Psoas muscle (tissue), 8 donors: Measurements from ENCODE around the gene PPARG. TPM values are rescaled to one million over a fixed set of nuclear protein-coding genes. Genes with fewer than 3 reads are reported as not detected.

ENCODE experiments used
- ATAC-seq, 4 donors: fragments of 200-7000 bp; cut with Tn5 transposase; one replicate each; pipeline ENCODE4 v1.9.1; 2020; ENCODE audit warnings: moderate library complexity in 3 of 4, mild to moderate bottlenecking in 2 of 4
- DNase-seq, 2 donors: peaks; one replicate each; pipeline ENCODE4 v3.0.0-alpha.2; 2020
- H3K27ac ChIP-seq: fragments of 200-600 bp; one replicate; pipeline ENCODE4 v1.8.0; 2022
- H3K27me3 ChIP-seq, 3 donors: fragments of 200-600 bp in 1 of 3; one replicate each; pipeline versions ENCODE4 v1.6.1 to v1.8.0; 2013 to 2022; ENCODE audit warnings: low read length in 2 of 3, mild to moderate bottlenecking in 2 of 3, moderate library complexity in 1 of 3; ENCODE audit not compliant: insufficient read depth in 3 of 3
- H3K36me3 ChIP-seq, 2 donors: fragments of 200-600 bp in 1 of 2; one replicate each; pipeline versions ENCODE4 v1.6.1 to v1.8.0; 2013 to 2022; ENCODE audit warnings: low read depth in 1 of 2, mild to moderate bottlenecking in 1 of 2, moderate library complexity in 1 of 2; ENCODE audit not compliant: insufficient read depth in 1 of 2
- H3K4me1 ChIP-seq: fragments of 200-600 bp; one replicate; pipeline ENCODE4 v1.8.0; 2022
- H3K4me3 ChIP-seq: fragments of 200-600 bp; one replicate; pipeline ENCODE4 v1.8.0; 2022; ENCODE audit warnings: mild to moderate bottlenecking
- H3K9me3 ChIP-seq: fragments of 200-600 bp; one replicate; pipeline ENCODE4 v1.8.0; 2022
- WGBS, 3 donors: extraction: QIAGEN DNeasy Blood & Tissue Kit; methylation state at CpG; one replicate each; pipeline versions ENCODE4 v1.1.6 to v1.1.7; 2013; 5-methylcytosine and 5-hydroxymethylcytosine counted together
- intact Hi-C, 2 donors: fragments of 100-400 bp; cut with DNase I; formaldehyde crosslinking; loops; one replicate each; pipeline versions ENCODE4 v1.11.0 to v1.14.2; 2022
- polyA plus RNA-seq, 3 donors: library from polyadenylated mRNA; stranded (reverse); fragments of 200-250 nt; gene quantifications; one replicate each; pipeline ENCODE4 v1.2.3, GENCODE V29; 2013
- total RNA-seq, 4 donors: library from RNA; stranded (reverse); fragmentation: NEBNext Ultra II Directional in 2 of 4; extraction: Animal tissue kit (Norgen Biotek cat#: 25700) in 2 of 4; gene quantifications; one replicate each; pipeline versions ENCODE4 v1.2.1 to v1.2.4, GENCODE V29; 2021 to 2023
- TF ChIP-seq, protein P1 (sequence below): fragments of 200-600 bp; IDR thresholded peaks from one replicate; pipeline ENCODE4 v1.8.0; 2022; ENCODE audit warnings: antibody characterized with exemption
- donor health status: healthy with polysubstance abuse.
- donor health status: DM: no; HTN: no; CAD: no; lungs with moderate emphysema.
- donor health status: Bipolar disorder and iron deficiency.
- donor health status: healthy.
- donor health status: DM: yes; HTN: yes; CAD: no.
- donor health status: DM: no; HTN: no; CAD: no.
- donor health status: DM: no; HTN: no; CAD: no.
- donor health status: DM: yes; HTN: yes; CAD: no.

The PPARG gene
- total and polyA plus RNA-seq, 7 donors: 3.1 to 6.8 (median 4.3) TPM

GRCh38 chr3:12370758-12371157 lies 81.9 kb downstream of the PPARG start:
- intact Hi-C loops: no loop called here
- TF ChIP-seq, protein P1, sequence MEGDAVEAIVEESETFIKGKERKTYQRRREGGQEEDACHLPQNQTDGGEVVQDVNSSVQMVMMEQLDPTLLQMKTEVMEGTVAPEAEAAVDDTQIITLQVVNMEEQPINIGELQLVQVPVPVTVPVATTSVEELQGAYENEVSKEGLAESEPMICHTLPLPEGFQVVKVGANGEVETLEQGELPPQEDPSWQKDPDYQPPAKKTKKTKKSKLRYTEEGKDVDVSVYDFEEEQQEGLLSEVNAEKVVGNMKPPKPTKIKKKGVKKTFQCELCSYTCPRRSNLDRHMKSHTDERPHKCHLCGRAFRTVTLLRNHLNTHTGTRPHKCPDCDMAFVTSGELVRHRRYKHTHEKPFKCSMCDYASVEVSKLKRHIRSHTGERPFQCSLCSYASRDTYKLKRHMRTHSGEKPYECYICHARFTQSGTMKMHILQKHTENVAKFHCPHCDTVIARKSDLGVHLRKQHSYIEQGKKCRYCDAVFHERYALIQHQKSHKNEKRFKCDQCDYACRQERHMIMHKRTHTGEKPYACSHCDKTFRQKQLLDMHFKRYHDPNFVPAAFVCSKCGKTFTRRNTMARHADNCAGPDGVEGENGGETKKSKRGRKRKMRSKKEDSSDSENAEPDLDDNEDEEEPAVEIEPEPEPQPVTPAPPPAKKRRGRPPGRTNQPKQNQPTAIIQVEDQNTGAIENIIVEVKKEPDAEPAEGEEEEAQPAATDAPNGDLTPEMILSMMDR: no peak

GRCh38 chr3:12371525-12372140 lies 82.8 kb downstream of the PPARG start:
- Histone ChIP-seq H3K27me3 (peaks cover 0 to 16% (median 0%) of the 10 kb centered on the region in 3 donors), H3K36me3 (no peaks in the 10 kb centered on the region), H3K4me1 (no peaks in the 10 kb centered on the region), H3K4me3 (no peak overlapping the region), H3K9me3 (peaks cover 1% of the 10 kb centered on the region), H3K27ac (no peak overlapping the region)
- ATAC-seq (no peak), DNase-seq (no peak)
- intact Hi-C loops: no loop called here
- TF ChIP-seq, protein P1: no peak
- WGBS, 3 donors: 27 to 38% (median 31%) methylated on average over 6 of the region's 6 CpGs

More at GRCh38 chr3:12370758-12371157, 81.9 kb downstream of the PPARG start:
- ATAC-seq (peak in 1 of 4 donors; percentile 38), DNase-seq (no peak)
- H3K27me3 ChIP-seq: peaks cover 0 to 11% (median 0%) of the 10 kb centered on the region in 3 donors
- peaks cover 8% of the 10 kb centered on the region for H3K9me3 ChIP-seq
- 28 to 60% (median 56%) methylated on average over 2 of the region's 2 CpGs for WGBS, 3 donors
- H3K4me3 ChIP-seq: no peak overlapping the region
- no peak overlapping the region for H3K27ac ChIP-seq
- H3K4me1 ChIP-seq: no peaks in the 10 kb centered on the region
- no peaks in the 10 kb centered on the region for H3K36me3 ChIP-seq

- intact Hi-C loops: no loop called here
- no peak for ATAC-seq
- Histone ChIP-seq H3K27me3 (peaks cover 0 to 16% (median 0%) of the 10 kb centered on the region in 3 donors), H3K27ac (no peak overlapping the region), H3K4me3 (no peak overlapping the region), H3K4me1 (no peaks in the 10 kb centered on the region), H3K36me3 (no peaks in the 10 kb centered on the region), H3K9me3 (no peaks in the 10 kb centered on the region)
- 62 to 67% (median 63%) methylated on average over 2 of the region's 2 CpGs for WGBS, 3 donors
- TF ChIP-seq, protein P1: no peak
- no peak for DNase-seq
Measured at GRCh38 chr3:12372741-12373280, 83.9 kb downstream of the PPARG start.

GRCh38 chr3:12375572-12375971 lies 86.7 kb downstream of the PPARG start:
- DNase-seq (no peak), ATAC-seq (no peak)
- H3K27me3 ChIP-seq: peaks cover 0 to 16% (median 0%) of the 10 kb centered on the region in 3 donors
- H3K4me3 ChIP-seq: no peak overlapping the region
- H3K27ac ChIP-seq: no peak overlapping the region
- no peaks in the 10 kb centered on the region for H3K4me1 ChIP-seq
- WGBS, 3 donors: 75 to 77% (median 77%) methylated on average over 4 of the region's 4 CpGs
- TF ChIP-seq, protein P1: no peak
- intact Hi-C loops: no loop called here
- no peaks in the 10 kb centered on the region for H3K36me3 ChIP-seq
- no peaks in the 10 kb centered on the region for H3K9me3 ChIP-seq
